Lower leg skin (tissue), 3 donors: Measurements from ENCODE around the gene ARHGEF12.

Experiments
- POLR2A ChIP-seq, 2 donors: fragments of 450-650 bp; IDR thresholded peaks; one replicate each; pipeline ENCODE4 v1.6.1; 2016 to 2017; ENCODE audit warnings: antibody characterized with exemption in 2 of 2, mild to moderate bottlenecking in 1 of 2, moderate library complexity in 1 of 2
- TF ChIP-seq, protein P1 (sequence below), 3 donors: fragments of 450-650 bp; IDR thresholded peaks; one replicate each; pipeline ENCODE4 v1.5.1; 2016; ENCODE audit warnings: antibody characterized with exemption in 3 of 3, mild to moderate bottlenecking in 3 of 3, moderate library complexity in 2 of 3

DNA sequence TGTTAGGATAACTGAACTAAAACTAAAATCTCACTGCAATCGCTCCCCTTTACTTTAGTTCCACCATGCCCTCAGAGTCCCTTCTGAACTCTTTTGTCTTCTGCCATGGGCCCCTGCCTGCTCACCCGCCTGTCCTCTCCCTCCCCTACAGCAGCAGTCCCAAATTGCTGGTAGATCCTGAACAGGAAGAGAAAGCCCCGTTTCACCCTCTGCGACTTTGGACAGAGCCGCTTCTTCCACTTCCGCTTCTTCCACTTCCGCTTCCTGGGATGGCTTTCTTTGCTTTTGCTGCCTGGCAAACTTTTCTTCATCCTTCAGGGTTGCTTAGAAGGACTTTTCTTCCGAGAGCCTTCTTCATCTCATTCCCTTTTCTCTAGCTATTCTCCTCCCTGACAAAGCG is 46.8 kb upstream of the ARHGEF12 start:
- TF ChIP-seq, protein P1, sequence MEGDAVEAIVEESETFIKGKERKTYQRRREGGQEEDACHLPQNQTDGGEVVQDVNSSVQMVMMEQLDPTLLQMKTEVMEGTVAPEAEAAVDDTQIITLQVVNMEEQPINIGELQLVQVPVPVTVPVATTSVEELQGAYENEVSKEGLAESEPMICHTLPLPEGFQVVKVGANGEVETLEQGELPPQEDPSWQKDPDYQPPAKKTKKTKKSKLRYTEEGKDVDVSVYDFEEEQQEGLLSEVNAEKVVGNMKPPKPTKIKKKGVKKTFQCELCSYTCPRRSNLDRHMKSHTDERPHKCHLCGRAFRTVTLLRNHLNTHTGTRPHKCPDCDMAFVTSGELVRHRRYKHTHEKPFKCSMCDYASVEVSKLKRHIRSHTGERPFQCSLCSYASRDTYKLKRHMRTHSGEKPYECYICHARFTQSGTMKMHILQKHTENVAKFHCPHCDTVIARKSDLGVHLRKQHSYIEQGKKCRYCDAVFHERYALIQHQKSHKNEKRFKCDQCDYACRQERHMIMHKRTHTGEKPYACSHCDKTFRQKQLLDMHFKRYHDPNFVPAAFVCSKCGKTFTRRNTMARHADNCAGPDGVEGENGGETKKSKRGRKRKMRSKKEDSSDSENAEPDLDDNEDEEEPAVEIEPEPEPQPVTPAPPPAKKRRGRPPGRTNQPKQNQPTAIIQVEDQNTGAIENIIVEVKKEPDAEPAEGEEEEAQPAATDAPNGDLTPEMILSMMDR (IDR thresholded peaks at IDR 0.05): no peak
- no peak for TF ChIP-seq POLR2A (IDR thresholded peaks at IDR 0.05)
